CD14-positive monocyte (primary cell): Measurements from ENCODE around the gene PPFIBP1. TPM values are rescaled to one million over a fixed set of nuclear protein-coding genes. Genes with fewer than 3 reads are reported as not detected.
"Not testable (repeated sequence)": the region's sequence is repeated elsewhere in the genome, so short reads cannot be mapped to it uniquely, and the experiment has no call there.

Experiments used
- DNase-seq, 3 donors: peaks; one replicate each; pipeline ENCODE4 v3.0.0-alpha.2; 2011 to 2022
- H2AFZ ChIP-seq: 2 replicates; pipeline ENCODE4 v1.6.0; 2012; ENCODE audit warnings: mild to moderate bottlenecking, low read depth, low read length, inconsistent platforms; ENCODE audit not compliant: insufficient read depth, poor library complexity, severe bottlenecking
- H3K27ac ChIP-seq, 2 donors: 1 replicate in 1 of 2; 2 replicates in 1 of 2; pipeline ENCODE4 v1.5.1; 2012 to 2013; ENCODE audit warnings: low read length in 2 of 2, control low read depth in 1 of 2, inconsistent platforms in 1 of 2, low read depth in 1 of 2, mild to moderate bottlenecking in 1 of 2
- H3K27me3 ChIP-seq, 2 donors: one replicate each; pipeline versions ENCODE4 v1.6.0 to v1.6.1; 2011 to 2013; ENCODE audit warnings: low read length in 2 of 2; ENCODE audit not compliant: control insufficient read depth in 2 of 2, insufficient read depth in 2 of 2
- H3K36me3 ChIP-seq, 2 donors: replicated peaks in 1 of 2; 1 replicate in 1 of 2; 2 replicates in 1 of 2; pipeline versions ENCODE4 v1.5.1 to v1.6.1; 2012 to 2013; ENCODE audit warnings: low read length in 2 of 2, control low read depth in 1 of 2, inconsistent platforms in 1 of 2, mild to moderate bottlenecking in 1 of 2; ENCODE audit not compliant: insufficient read depth in 2 of 2, control insufficient read depth in 1 of 2
- H3K4me1 ChIP-seq, 2 donors: 1 replicate in 1 of 2; 2 replicates in 1 of 2; pipeline versions ENCODE4 v1.5.1 to v1.6.1; 2012 to 2013; ENCODE audit warnings: low read length in 2 of 2, control low read depth in 1 of 2, inconsistent platforms in 1 of 2, mild to moderate bottlenecking in 1 of 2, moderate library complexity in 1 of 2; ENCODE audit not compliant: insufficient read depth in 2 of 2, control insufficient read depth in 1 of 2
- H3K4me2 ChIP-seq: replicated peaks from 2 replicates; pipeline ENCODE3; 2012; ENCODE audit warnings: low read length, moderate library complexity, mild to moderate bottlenecking; ENCODE audit not compliant: poor library complexity, severe bottlenecking; ENCODE audit errors: extremely low read depth
- H3K4me3 ChIP-seq, 3 experiments: fragments of 200-600 bp in 1 of 3; sonication (generic) in 1 of 3; replicated peaks in 1 of 3; 1 replicate in 2 of 3; 2 replicates in 1 of 3; pipeline ENCODE4 v1.5.1; 2011 to 2013; ENCODE audit warnings: low read length in 3 of 3, mild to moderate bottlenecking in 3 of 3, control low read depth in 2 of 3, low read depth in 2 of 3, inconsistent platforms in 1 of 3, moderate library complexity in 1 of 3
- H3K79me2 ChIP-seq: 2 replicates; pipeline ENCODE4 v1.6.0; 2012; ENCODE audit warnings: mild to moderate bottlenecking, control low read depth, inconsistent platforms, low read length, moderate library complexity; ENCODE audit not compliant: insufficient read depth
- H3K9ac ChIP-seq: 2 replicates; pipeline ENCODE4 v1.6.0; 2017; ENCODE audit warnings: low read length, mild to moderate bottlenecking; ENCODE audit not compliant: insufficient read depth, poor library complexity, severe bottlenecking
- H3K9me3 ChIP-seq, 2 donors: replicated peaks in 1 of 2; 1 replicate in 1 of 2; 2 replicates in 1 of 2; pipeline versions ENCODE4 v1.5.1 to v1.6.1; 2012 to 2013; ENCODE audit warnings: low read length in 2 of 2, control low read depth in 1 of 2; ENCODE audit not compliant: control insufficient read depth in 1 of 2, insufficient read depth in 1 of 2
- H4K20me1 ChIP-seq: 2 replicates; pipeline ENCODE4 v1.6.0; 2012; ENCODE audit warnings: mild to moderate bottlenecking, low read length, control low read depth, moderate library complexity; ENCODE audit not compliant: insufficient read depth
- H3K27ac Mint-ChIP-seq, 7 donors: one replicate each; pipeline ENCODE4 v1.8.0; 2020; ENCODE audit warnings: mild to moderate bottlenecking in 7 of 7, mixed read lengths in 7 of 7, moderate library complexity in 6 of 7, inconsistent platforms in 2 of 7
- H3K27me3 Mint-ChIP-seq, 3 donors: one replicate each; pipeline ENCODE4 v1.8.0; 2021 to 2022; ENCODE audit warnings: low read depth in 3 of 3, mild to moderate bottlenecking in 3 of 3, mixed read lengths in 3 of 3, moderate library complexity in 3 of 3, inconsistent platforms in 1 of 3
- H3K36me3 Mint-ChIP-seq, 2 donors: one replicate each; pipeline ENCODE4 v1.8.0; 2020; ENCODE audit warnings: mixed read lengths in 2 of 2, inconsistent platforms in 1 of 2, mild to moderate bottlenecking in 1 of 2
- H3K4me1 Mint-ChIP-seq: one replicate; pipeline ENCODE4 v1.8.0; 2020; ENCODE audit warnings: mild to moderate bottlenecking, mixed read lengths
- H3K4me3 Mint-ChIP-seq, 2 donors: one replicate each; pipeline ENCODE4 v1.8.0; 2020; ENCODE audit warnings: mild to moderate bottlenecking in 2 of 2, mixed read lengths in 2 of 2, moderate library complexity in 1 of 2
- H3K9me3 Mint-ChIP-seq, 7 donors: one replicate each; pipeline ENCODE4 v1.8.0; 2020 to 2022; ENCODE audit warnings: mixed read lengths in 7 of 7, mild to moderate bottlenecking in 6 of 7, moderate library complexity in 6 of 7, inconsistent platforms in 2 of 7
- CTCF ChIP-seq: fragments of 200-600 bp; IDR thresholded peaks from one replicate; pipeline ENCODE4 v1.8.0; 2022; ENCODE audit warnings: antibody characterized with exemption, mild to moderate bottlenecking
- WGBS: methylation state at CpG from one replicate; pipeline ENCODE4 v1.1.5; 2013; ENCODE audit warnings: missing lambda C conversion rate; ENCODE audit not compliant: insufficient coverage; 5-methylcytosine and 5-hydroxymethylcytosine counted together
- intact Hi-C, 2 donors: fragments of 100-400 bp; cut with micrococcal nuclease; formaldehyde crosslinking; loops; one replicate each; pipeline versions ENCODE4 v1.15.0 to v1.15.1; 2023
- polyA plus RNA-seq, 3 donors: library from polyadenylated mRNA; depleted of rRNA in 1 of 3; unstranded in 2 of 3; stranded (reverse) in 1 of 3; fragments of 300-500 nt in 2 of 3; fragments of >200 nt in 1 of 3; fragmentation: Illumina TruSeq in 2 of 3; gene quantifications; 1 replicate in 2 of 3; 2 replicates in 1 of 3; pipeline ENCODE4 v1.2.3, GENCODE V29; 2012 to 2021

Gene PPFIBP1
- polyA plus RNA-seq, 3 donors: 0.25 to 0.79 (median 0.53) TPM

- H3K36me3 ChIP-seq: no peaks in the 10 kb centered on the region
- H2AFZ ChIP-seq: no peak overlapping the region
- no peak for TF ChIP-seq CTCF
- no peaks in the 10 kb centered on the region for H3K9me3 ChIP-seq
- WGBS: 85% methylated on average over 2 of the region's 7 CpGs
- no peaks in the 10 kb centered on the region for H3K27me3 Mint-ChIP-seq
- no peak overlapping the region for H3K4me2 ChIP-seq
- no peak overlapping the region for H3K4me3 Mint-ChIP-seq
- no peaks in the 10 kb centered on the region for H4K20me1 ChIP-seq
- H3K4me1 Mint-ChIP-seq: peaks cover 9% of the 10 kb centered on the region
- DNase-seq: peak; percentile 5 to 31 (median 6)
- H3K4me3 ChIP-seq: no peak overlapping the region
- H3K36me3 Mint-ChIP-seq: no peaks in the 10 kb centered on the region
- intact Hi-C loops: loop anchor here in 1 of 2 donors (10.0 kb wide), 1 partner anchor 192 kb away; no protein-coding TSS in a partner anchor
- no peak overlapping the region for H3K9ac ChIP-seq
- no peaks in the 10 kb centered on the region for H3K27me3 ChIP-seq
- no peaks in the 10 kb centered on the region for H3K79me2 ChIP-seq
- H3K4me1 ChIP-seq: no peaks in the 10 kb centered on the region
- no peak overlapping the region for H3K27ac ChIP-seq
- H3K27ac Mint-ChIP-seq: peak overlapping the region in 2 of 7 donors; percentile 19 to 37
- H3K9me3 Mint-ChIP-seq: peaks cover 0 to 3% (median 0%) of the 10 kb centered on the region in 7 donors
These were observed 103.3 kb downstream of the PPFIBP1 start for GRCh38 chr12:27627123-27627852.

DNA sequence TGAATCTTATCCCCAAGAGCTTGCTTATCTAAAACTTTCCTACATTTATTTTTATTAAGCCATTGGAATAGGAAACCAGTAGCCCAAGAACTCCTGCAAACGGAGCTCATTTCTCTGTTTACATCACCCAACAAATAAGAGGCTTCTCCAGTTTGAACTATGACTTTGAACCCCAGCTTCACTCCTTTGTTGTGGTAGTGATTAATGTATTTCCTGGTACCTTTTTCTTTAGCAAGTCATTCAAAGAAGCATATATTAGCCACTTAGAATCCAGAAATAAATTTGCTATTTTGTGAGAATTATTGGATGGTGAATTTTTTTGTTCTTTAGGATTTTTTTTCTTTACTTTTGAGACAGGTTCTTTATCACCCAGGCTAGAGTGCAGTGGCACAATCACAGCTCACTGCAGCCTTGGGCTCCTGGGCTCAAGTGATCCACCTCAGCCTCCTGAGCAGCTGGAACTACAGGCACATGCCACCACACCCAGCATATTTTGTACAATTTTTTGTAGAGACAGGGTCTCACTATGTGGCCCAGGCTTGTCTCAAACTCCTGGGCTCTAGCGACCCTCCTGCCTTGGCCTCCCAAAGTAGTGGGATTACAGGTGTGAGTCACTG is 104.0 kb downstream of the PPFIBP1 start:
- not testable (repeated sequence) for H3K9ac ChIP-seq, H3K4me3 Mint-ChIP-seq, H4K20me1 ChIP-seq, H3K9me3 ChIP-seq, DNase-seq, H3K4me1 ChIP-seq, H2AFZ ChIP-seq, H3K4me2 ChIP-seq, H3K4me1 Mint-ChIP-seq, H3K79me2 ChIP-seq, H3K4me3 ChIP-seq, H3K27ac ChIP-seq, H3K36me3 Mint-ChIP-seq, H3K27me3 Mint-ChIP-seq, H3K9me3 Mint-ChIP-seq, H3K27me3 ChIP-seq, H3K36me3 ChIP-seq
- WGBS: 100% methylated on average over 1 of the region's 2 CpGs
- intact Hi-C loops: loop anchor here in 1 of 2 donors (10.0 kb wide), 1 partner anchor 193 kb away; no protein-coding TSS in a partner anchor
- H3K27ac Mint-ChIP-seq: peak overlapping the region in 2 of 7 donors; percentile 19 to 66

GRCh38 chr12:27630219-27630618 is 106.2 kb downstream of the PPFIBP1 start:
- H3K79me2 ChIP-seq, H3K4me1 Mint-ChIP-seq, H3K4me2 ChIP-seq, H3K9me3 Mint-ChIP-seq, DNase-seq, H3K9me3 ChIP-seq, H3K9ac ChIP-seq, H3K36me3 ChIP-seq, H3K27ac ChIP-seq, H3K4me3 ChIP-seq, H3K4me1 ChIP-seq, H3K27ac Mint-ChIP-seq, intact Hi-C loops, H2AFZ ChIP-seq, H3K27me3 Mint-ChIP-seq, H3K4me3 Mint-ChIP-seq, H3K36me3 Mint-ChIP-seq, H3K27me3 ChIP-seq, H4K20me1 ChIP-seq: not testable (repeated sequence)
- no CpG with 5 or more reads among the region's 2 CpGs for WGBS
